Suprapubic skin (tissue), 4 donors: ENCODE data around the gene LILRB1. TPM values are rescaled to one million over a fixed set of nuclear protein-coding genes. Genes with fewer than 3 reads are reported as not detected.
"Not testable (repeated sequence)": the region's sequence is repeated elsewhere in the genome, so short reads cannot be mapped to it uniquely, and the experiment has no call there.

ENCODE experiments used
- DNase-seq, 2 donors: peaks; one replicate each; pipeline ENCODE4 v3.0.0-alpha.2; 2019; ENCODE audit warnings: low spot score in 2 of 2
- H3K27ac ChIP-seq: fragments of 200-600 bp; sonication (generic); one replicate; pipeline ENCODE4 v1.5.1; 2019
- H3K27me3 ChIP-seq: fragments of 200-600 bp; sonication (generic); one replicate; pipeline ENCODE4 v1.5.1; 2019
- H3K36me3 ChIP-seq: fragments of 200-600 bp; sonication (generic); one replicate; pipeline ENCODE4 v1.5.1; 2019
- H3K4me1 ChIP-seq: fragments of 200-600 bp; sonication (generic); one replicate; pipeline ENCODE4 v1.5.1; 2019
- H3K4me3 ChIP-seq: fragments of 200-600 bp; sonication (generic); one replicate; pipeline ENCODE4 v1.5.1; 2019; ENCODE audit warnings: mild to moderate bottlenecking
- H3K9me3 ChIP-seq: fragments of 200-600 bp; sonication (generic); one replicate; pipeline ENCODE4 v1.5.1; 2019
- CTCF ChIP-seq, 2 donors: fragments of 200-600 bp in 1 of 2; fragments of 450-650 bp in 1 of 2; sonication (generic) in 1 of 2; IDR thresholded peaks; one replicate each; pipeline ENCODE4 v1.5.1; 2016 to 2019; ENCODE audit warnings: antibody characterized with exemption in 2 of 2, mild to moderate bottlenecking in 1 of 2, moderate library complexity in 1 of 2
- EP300 ChIP-seq: sonication (generic); formaldehyde crosslinking; IDR thresholded peaks from one replicate; pipeline ENCODE4 v1.6.1; 2017; ENCODE audit warnings: antibody characterized with exemption
- POLR2A ChIP-seq, 2 donors: fragments of 450-650 bp; IDR thresholded peaks; one replicate each; pipeline ENCODE4 v1.6.1; 2017; ENCODE audit warnings: antibody characterized with exemption in 2 of 2, mild to moderate bottlenecking in 2 of 2, moderate library complexity in 2 of 2
- POLR2AphosphoS5 ChIP-seq, 3 donors: sonication (generic); formaldehyde crosslinking; IDR thresholded peaks; one replicate each; pipeline ENCODE4 v1.6.1; 2017; ENCODE audit warnings: antibody characterized with exemption in 3 of 3
- WGBS: methylation state at CpG from one replicate; pipeline ENCODE4 v1.1.5; 2018; 5-methylcytosine and 5-hydroxymethylcytosine counted together
- total RNA-seq, 4 donors: library from RNA; depleted of rRNA; stranded (reverse); fragments of >200 nt; gene quantifications; one replicate each; pipeline ENCODE4 v1.1.0, GENCODE V29; 2016

LILRB1 gene
- total RNA-seq = not detected

- peaks cover 20% of the 10 kb centered on the region for H3K27me3 ChIP-seq
- not testable (repeated sequence) for H3K27ac ChIP-seq, H3K36me3 ChIP-seq, DNase-seq, H3K4me3 ChIP-seq, H3K9me3 ChIP-seq, H3K4me1 ChIP-seq
- WGBS = 66% methylated on average over 9 of the region's 9 CpGs
Measured at GRCh38 chr19:54630262-54630661, at the start of gene LILRB1. LILRB1 (plus strand) TSS chr19:54630484; CDS start chr19:54631074, 590 bp downstream.

- WGBS = 63% methylated on average over 4 of the region's 5 CpGs
- H3K4me3 ChIP-seq = no peak overlapping the region
- H3K9me3 ChIP-seq = peaks cover 7% of the 10 kb centered on the region
Measured at GRCh38 chr19:54586397-54586796, 43.9 kb upstream of the LILRB1 start.

GRCh38 chr19:54587026-54587425 is 43.3 kb upstream of the LILRB1 start:
- Histone ChIP-seq H3K4me1 (no peaks in the 10 kb centered on the region), H3K27ac (no peak overlapping the region), H3K27me3 (no peaks in the 10 kb centered on the region), H3K4me3 (no peak overlapping the region), H3K36me3 (no peaks in the 10 kb centered on the region), H3K9me3 (peaks cover 7% of the 10 kb centered on the region)
- 78% methylated on average over 6 of the region's 7 CpGs for WGBS
- TF ChIP-seq CTCF (IDR thresholded peaks at IDR 0.05) (no peak), EP300 (no peak), POLR2A (IDR thresholded peaks at IDR 0.05) (no peak), POLR2AphosphoS5 (IDR thresholded peaks at IDR 0.05) (no peak)
- no peak for DNase-seq

More at GRCh38 chr19:54586397-54586796, 43.9 kb upstream of the LILRB1 start:
- DNase-seq = no peak
- TF ChIP-seq POLR2AphosphoS5 (IDR thresholded peaks at IDR 0.05) (no peak), EP300 (no peak), POLR2A (IDR thresholded peaks at IDR 0.05) (no peak), CTCF (IDR thresholded peaks at IDR 0.05) (no peak)
- Histone ChIP-seq H3K4me1 (no peaks in the 10 kb centered on the region), H3K27me3 (no peaks in the 10 kb centered on the region), H3K27ac (no peak overlapping the region), H3K36me3 (no peaks in the 10 kb centered on the region)

- H3K9me3 ChIP-seq, H3K4me3 ChIP-seq, H3K36me3 ChIP-seq, H3K27ac ChIP-seq, DNase-seq, H3K4me1 ChIP-seq, H3K27me3 ChIP-seq: not testable (repeated sequence)
- 79% methylated on average over 6 of the region's 6 CpGs for WGBS
Measured at GRCh38 chr19:54593445-54593844, 36.8 kb upstream of the LILRB1 start, which contains the start of gene LILRA1. LILRA1 (plus strand) TSS chr19:54593632; CDS start chr19:54594245, 613 bp downstream.

- H3K4me3 ChIP-seq, H3K27ac ChIP-seq, H3K9me3 ChIP-seq, H3K4me1 ChIP-seq, H3K27me3 ChIP-seq, H3K36me3 ChIP-seq, DNase-seq: not testable (repeated sequence)
- 46% methylated on average over 3 of the region's 9 CpGs for WGBS
Measured at GRCh38 chr19:54593931-54594626, 36.2 kb upstream of the LILRB1 start.

- no peak overlapping the region for H3K4me3 ChIP-seq
- H3K36me3 ChIP-seq = no peaks in the 10 kb centered on the region
- no CpG with 5 or more reads among the region's 5 CpGs for whole genome bisulfite sequencing
- no peaks in the 10 kb centered on the region for H3K4me1 ChIP-seq
- no peak overlapping the region for H3K27ac ChIP-seq
- DNase-seq = no peak
- no peaks in the 10 kb centered on the region for H3K9me3 ChIP-seq
- H3K27me3 ChIP-seq = no peaks in the 10 kb centered on the region
- TF ChIP-seq CTCF (IDR thresholded peaks at IDR 0.05) = no peak
- TF ChIP-seq EP300 = no peak
- no peak for TF ChIP-seq POLR2A (IDR thresholded peaks at IDR 0.05)
- TF ChIP-seq POLR2AphosphoS5 (IDR thresholded peaks at IDR 0.05) = no peak
Measured at GRCh38 chr19:54594737-54595136, 35.5 kb upstream of the LILRB1 start.

GRCh38 chr19:54595680-54596436 is 34.4 kb upstream of the LILRB1 start:
- H3K4me3 ChIP-seq, H3K27me3 ChIP-seq, H3K36me3 ChIP-seq, H3K9me3 ChIP-seq, H3K4me1 ChIP-seq, H3K27ac ChIP-seq: not testable (repeated sequence)
- peak in 1 of 2 donors; percentile 38 for DNase-seq
- WGBS = 91% methylated on average over 18 of the region's 26 CpGs
